K562 (cell line): ENCODE results near the gene RPP25. TPM values are rescaled to one million over a fixed set of nuclear protein-coding genes. Genes with fewer than 3 reads are reported as not detected.

Experiments
- ATAC-seq: fragments of 200-7000 bp; cut with Tn5 transposase; 3 replicates; pipeline ENCODE4 v1.9.1; 2020; ENCODE audit warnings: moderate library complexity
- BruUV-seq: library from RNA; stranded (reverse); fragments of 400-500 nt; replicated peaks from 2 replicates; lab custom pipeline; 2021; lab: Mats Ljungman, UMichigan
- CTCF ChIA-PET: fragments of 300-600 bp; formaldehyde crosslinking; extraction: SDS; loops from one replicate; lab custom pipeline; 2021; ENCODE audit warnings: low intra/inter-chr PET ratio; lab: Yijun Ruan, JAX
- POLR2A ChIA-PET: fragments of 300-600, 350-650 bp; sonication (Branson Sonifier 250); formaldehyde crosslinking; extraction: SDS; loops from one replicate; lab custom pipeline; 2021; ENCODE audit warnings: antibody characterized with exemption, inconsistent platforms; lab: Yijun Ruan, JAX
- DNase-seq, 4 experiments: peaks; one replicate each; pipeline versions ENCODE4 v3.0.0 to v3.0.0-alpha.2; 2011 to 2018; ENCODE audit warnings: low spot score in 3 of 4, mixed read lengths in 3 of 4; ENCODE audit errors: extremely low read depth in 1 of 4
- FAIRE-seq: peaks from 2 replicates; lab custom pipeline; 2011; peaks lifted over from hg19 to GRCh38; lab: Jason Lieb, UNC
- H2AFZ ChIP-seq: 2 replicates; pipeline ENCODE4 v1.6.0; 2011; ENCODE audit warnings: low read depth, low read length, control low read depth, inconsistent platforms
- H3K27ac ChIP-seq: fragments of 200-600 bp; 3 replicates; pipeline ENCODE4 v1.8.0; 2011; ENCODE audit warnings: low read depth, mild to moderate bottlenecking, control low read depth, inconsistent platforms, low read length, moderate library complexity, mixed read lengths; ENCODE audit errors: extremely low read depth
- H3K27me3 ChIP-seq, 2 experiments: fragments of 300-600 bp in 1 of 2; 2 replicates in 1 of 2; 3 replicates in 1 of 2; pipeline versions ENCODE4 v1.6.0 to v1.8.0; 2011; ENCODE audit warnings: inconsistent platforms in 2 of 2, low read length in 2 of 2, mild to moderate bottlenecking in 1 of 2, mixed read lengths in 1 of 2, moderate library complexity in 1 of 2; ENCODE audit not compliant: control insufficient read depth in 2 of 2, insufficient read depth in 2 of 2
- H3K36me3 ChIP-seq: fragments of 300-600 bp; 3 replicates; pipeline ENCODE4 v1.8.0; 2011; ENCODE audit warnings: mild to moderate bottlenecking, low read length, inconsistent platforms; ENCODE audit not compliant: control insufficient read depth, insufficient read depth
- H3K4me1 ChIP-seq, 2 experiments: fragments of 200-600 bp in 1 of 2; replicated peaks in 1 of 2; 2 replicates in 1 of 2; 3 replicates in 1 of 2; pipeline versions ENCODE4 v1.5.1 to v1.8.0; 2011; ENCODE audit warnings: inconsistent platforms in 2 of 2, low read length in 2 of 2, mild to moderate bottlenecking in 1 of 2, mixed read lengths in 1 of 2, moderate library complexity in 1 of 2; ENCODE audit not compliant: control insufficient read depth in 2 of 2, insufficient read depth in 2 of 2
- H3K4me2 ChIP-seq: 2 replicates; pipeline ENCODE4 v1.6.1; 2011; ENCODE audit warnings: low read length, control low read depth, inconsistent platforms, mixed read lengths; ENCODE audit not compliant: insufficient read depth
- H3K4me3 ChIP-seq: fragments of 200-600 bp; sonication (generic), shearing (Covaris generic); 2 replicates; pipeline ENCODE4 v1.5.1; 2016; ENCODE audit warnings: control low read depth, inconsistent platforms
- H3K79me2 ChIP-seq: fragments of 200-600 bp; 3 replicates; pipeline ENCODE4 v1.8.0; 2011; ENCODE audit warnings: low read length, inconsistent platforms; ENCODE audit not compliant: control insufficient read depth, insufficient read depth
- H3K9ac ChIP-seq, 2 experiments: 2 replicates each; pipeline versions ENCODE4 v1.6.0 to v1.6.1; 2011; ENCODE audit warnings: low read depth in 2 of 2, low read length in 2 of 2, control low read depth in 1 of 2, inconsistent platforms in 1 of 2, mild to moderate bottlenecking in 1 of 2, mixed read lengths in 1 of 2; ENCODE audit not compliant: insufficient read depth in 1 of 2
- H3K9me1 ChIP-seq: one replicate; pipeline ENCODE4 v1.6.0; 2011; ENCODE audit warnings: inconsistent platforms, mild to moderate bottlenecking, low read length, moderate library complexity; ENCODE audit not compliant: control insufficient read depth, insufficient read depth
- H3K9me3 ChIP-seq: replicated peaks from 2 replicates; pipeline ENCODE4 v1.5.1; 2011; ENCODE audit warnings: low read depth, low read length, inconsistent platforms; ENCODE audit not compliant: control insufficient read depth, insufficient read depth
- H4K20me1 ChIP-seq: replicated peaks from 2 replicates; pipeline ENCODE4 v1.6.1; 2011; ENCODE audit warnings: low read length, inconsistent platforms, mixed read lengths; ENCODE audit not compliant: control insufficient read depth, insufficient read depth
- ATF6 ChIP-seq: sonication (generic); formaldehyde crosslinking; IDR thresholded peaks from 2 replicates; pipeline ENCODE4 v1.4.0; 2020; ENCODE audit warnings: mild to moderate bottlenecking, missing genetic modification reagents
- ATF7 ChIP-seq: fragments of 450-650 bp; IDR thresholded peaks from 2 replicates; pipeline ENCODE4 v1.7.1; 2014; ENCODE audit warnings: mild to moderate bottlenecking, moderate library complexity
- CXXC5 ChIP-seq: fragments of 250-450 bp; sonication (Bioruptor Pico); IDR thresholded peaks from 2 replicates; pipeline ENCODE4 v1.8.0; 2022; ENCODE audit warnings: inconsistent platforms, mild to moderate bottlenecking, moderate library complexity
- ETV6 ChIP-seq, 3 experiments: fragments of 150-350 bp in 1 of 3; sonication (generic) in 1 of 3; formaldehyde crosslinking in 1 of 3; IDR thresholded peaks; 2 replicates each; pipeline versions ENCODE4 v1.6.1 to v1.8.0; 2014 to 2022; ENCODE audit warnings: borderline replicate concordance in 2 of 3, low read depth in 2 of 3, antibody characterized with exemption in 1 of 3, low read length in 1 of 3, mild to moderate bottlenecking in 1 of 3, missing genetic modification reagents in 1 of 3
- HES1 ChIP-seq: fragments of 450-650 bp; IDR thresholded peaks from 2 replicates; pipeline ENCODE4 v1.6.1; 2016; ENCODE audit warnings: low read depth, mild to moderate bottlenecking, moderate library complexity
- NFE2 ChIP-seq: IDR thresholded peaks from 2 replicates; pipeline ENCODE4 v1.6.1; 2014; ENCODE audit warnings: antibody characterized with exemption, low read depth
- NR2C1 ChIP-seq, 2 experiments: fragments of 450-650 bp; IDR thresholded peaks; 2 replicates each; pipeline ENCODE4 v1.6.1; 2017; ENCODE audit warnings: mild to moderate bottlenecking in 2 of 2, antibody characterized with exemption in 1 of 2, inconsistent platforms in 1 of 2, missing compliant biosample characterization in 1 of 2, missing genetic modification characterization in 1 of 2
- NUFIP1 ChIP-seq: fragments of 450-650 bp; IDR thresholded peaks from 2 replicates; pipeline ENCODE4 v1.6.1; 2018; ENCODE audit not compliant: partially characterized antibody
- PHB ChIP-seq: fragments of 250-450 bp; sonication (Bioruptor Pico); IDR thresholded peaks from 2 replicates; pipeline ENCODE4 v1.5.0; 2021
- PRPF4 ChIP-seq: fragments of 200-400 bp; formaldehyde crosslinking; IDR thresholded peaks from one replicate; pipeline ENCODE4 v1.6.1; 2017; ENCODE audit warnings: low read length, low read depth, mild to moderate bottlenecking; ENCODE audit not compliant: insufficient read depth, poor library complexity, severe bottlenecking
- PTRF ChIP-seq: fragments of 450-650 bp; IDR thresholded peaks from 2 replicates; pipeline ENCODE4 v1.6.1; 2016; ENCODE audit warnings: mild to moderate bottlenecking, missing genetic modification characterization, missing compliant biosample characterization
- PURB ChIP-seq: sonication (generic); formaldehyde crosslinking; IDR thresholded peaks from 2 replicates; pipeline ENCODE4 v1.9.0; 2021; ENCODE audit warnings: low read depth, mild to moderate bottlenecking, missing genetic modification reagents
- SP2 ChIP-seq: IDR thresholded peaks from 2 replicates; pipeline ENCODE4 v1.6.1; 2011; ENCODE audit warnings: mild to moderate bottlenecking, low read depth, low read length, moderate library complexity; ENCODE audit not compliant: poor library complexity, severe bottlenecking; ENCODE audit errors: extremely low read depth
- TAF1 ChIP-seq: IDR thresholded peaks from 2 replicates; pipeline ENCODE4 v1.6.1; 2011; ENCODE audit warnings: mild to moderate bottlenecking, low read length, moderate library complexity; ENCODE audit not compliant: insufficient read depth, control insufficient read depth, severe bottlenecking; ENCODE audit errors: extremely low read depth
- ZNF143 ChIP-seq: sonication (generic); formaldehyde crosslinking; IDR thresholded peaks from 2 replicates; pipeline ENCODE4 v1.9.0; 2022; ENCODE audit warnings: mild to moderate bottlenecking, missing genetic modification reagents
- ZNF232 ChIP-seq: sonication (generic); formaldehyde crosslinking; IDR thresholded peaks from 2 replicates; pipeline ENCODE4 v1.8.0; 2022; ENCODE audit warnings: mild to moderate bottlenecking, missing genetic modification reagents
- ZNF324 ChIP-seq: fragments of 250-450 bp; sonication (Bioruptor Pico); IDR thresholded peaks from 2 replicates; pipeline ENCODE4 v1.4.0; 2020; ENCODE audit warnings: mild to moderate bottlenecking
- WGBS: fragments of 100-300 bp; shearing (Covaris generic); methylation state at CpG from one replicate; pipeline ENCODE4 v1.1.6; 2016; ENCODE audit warnings: low coverage, mixed read lengths; ENCODE audit not compliant: insufficient coverage; ENCODE audit errors: missing lambda C conversion rate; 5-methylcytosine and 5-hydroxymethylcytosine counted together
- in situ Hi-C: fragments of 300-500 bp; cut with MboI; formaldehyde crosslinking; loops from 4 replicates; pipeline ENCODE4 v1.15.0; 2018; ENCODE audit warnings: inconsistent platforms, mixed read lengths
- intact Hi-C: fragments of 100-400 bp; cut with micrococcal nuclease; formaldehyde crosslinking; loops from 2 replicates; pipeline ENCODE4 v1.14.2; 2022
- polyA plus RNA-seq, 8 experiments: library from polyadenylated mRNA; depleted of rRNA in 4 of 8; stranded (reverse) in 5 of 8; unstranded in 3 of 8; fragments of >200 nt; fragmentation: Nextera tagmentation in 2 of 8; fragmentation: Illumina TruSeq in 1 of 8; extraction: Ambion mirVana in 2 of 8; extraction: Trizol in 1 of 8; gene quantifications; 2 replicates each; pipeline versions ENCODE4 v1.2.1 to v1.2.3, GENCODE V29; 2011 to 2014; ENCODE audit warnings: inconsistent platforms in 1 of 8, missing spikeins in 1 of 8
- total RNA-seq, 7 experiments: library from RNA; depleted of rRNA in 6 of 7; stranded (reverse); fragments of >200 nt in 6 of 7; fragmentation: Illumina TruSeq in 2 of 7; extraction: Trizol in 2 of 7; gene quantifications; 2 replicates each; pipeline versions ENCODE4 v1.2.1 to v1.2.3, GENCODE V29; 2011 to 2021; ENCODE audit warnings: low replicate concordance in 1 of 7
- TF ChIP-seq, protein P1 (sequence below): sonication (generic); formaldehyde crosslinking; IDR thresholded peaks from 2 replicates; pipeline ENCODE4 v1.5.0; 2020; ENCODE audit warnings: missing genetic modification reagents

RPP25 gene
- total and polyA plus RNA-seq, 9 of the 15 experiments (the other 6 are each of a cell fraction or from before 2014, with no cell fraction given) = 1.1 to 12.3 (median 5.6) TPM

DNA sequence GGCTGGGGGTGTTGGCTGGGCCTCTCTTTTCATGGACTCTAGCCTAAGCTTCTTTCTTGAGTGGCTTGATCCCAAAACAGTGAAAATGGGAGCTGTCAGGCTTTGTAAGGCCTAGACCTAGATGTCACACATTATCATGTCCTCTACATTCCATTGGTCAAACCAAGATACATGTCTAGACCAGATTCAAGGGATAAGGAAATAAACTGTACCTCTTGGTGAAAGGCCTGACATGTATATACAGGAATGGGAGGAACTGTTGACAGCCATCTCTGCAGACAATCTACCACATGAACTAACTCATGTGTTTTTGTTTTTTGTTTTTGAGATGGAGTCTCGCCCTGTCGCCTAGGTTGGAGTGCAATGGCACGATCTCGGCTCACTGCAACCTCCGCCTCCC is 11.1 kb upstream of the RPP25 start:
- no peaks in the 10 kb centered on the region for H3K79me2 ChIP-seq
- no peaks in the 10 kb centered on the region; a peak in 1 of 5 replicates for H3K4me1 ChIP-seq
- H3K9me3 ChIP-seq = no peaks in the 10 kb centered on the region
- H3K27me3 ChIP-seq = peaks cover 7 to 13% of the 10 kb centered on the region in 2 experiments; a peak in 4 of 5 replicates
- FAIRE-seq (no peak), DNase-seq (no peak), ATAC-seq (no peak)
- H3K27ac ChIP-seq = no peak overlapping the region
- no peak overlapping the region for H3K9ac ChIP-seq
- no peak overlapping the region for H3K4me2 ChIP-seq
- no peaks in the 10 kb centered on the region for H4K20me1 ChIP-seq
- no peaks in the 10 kb centered on the region for H3K36me3 ChIP-seq
- in situ Hi-C loops = no loop called here
- TF ChIP-seq ZNF232 (no peak), PTRF (tag) (no peak), NFE2 (no peak), ATF6 (CRISPR knock-in tag) (no peak), TAF1 (no peak), NUFIP1 (no peak), ATF7 (no peak), ZNF143 (CRISPR knock-in tag) (no peak), PRPF4 (no peak), PHB (no peak), PURB (CRISPR knock-in tag) (no peak), ZNF324 (CRISPR knock-in tag) (no peak), HES1 (no peak), CXXC5 (CRISPR knock-in tag) (no peak), SP2 (no peak), NR2C1 (IDR thresholded peaks at IDR 0.05) (no peak), NR2C1 (tag; IDR thresholded peaks at IDR 0.05) (no peak), ETV6 (IDR thresholded peaks at IDR 0.05; ENCODE audit: borderline replicate concordance in 1 of 2, low read depth in 2 of 2, low read length in 1 of 2) (no peak), ETV6 (CRISPR knock-in tag; IDR thresholded peaks at IDR 0.05; ENCODE audit: borderline replicate concordance) (no peak)
- TF ChIP-seq, protein P1, sequence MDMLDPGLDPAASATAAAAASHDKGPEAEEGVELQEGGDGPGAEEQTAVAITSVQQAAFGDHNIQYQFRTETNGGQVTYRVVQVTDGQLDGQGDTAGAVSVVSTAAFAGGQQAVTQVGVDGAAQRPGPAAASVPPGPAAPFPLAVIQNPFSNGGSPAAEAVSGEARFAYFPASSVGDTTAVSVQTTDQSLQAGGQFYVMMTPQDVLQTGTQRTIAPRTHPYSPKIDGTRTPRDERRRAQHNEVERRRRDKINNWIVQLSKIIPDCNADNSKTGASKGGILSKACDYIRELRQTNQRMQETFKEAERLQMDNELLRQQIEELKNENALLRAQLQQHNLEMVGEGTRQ (CRISPR knock-in tag) = no peak
- 63% methylated on average over 5 of the region's 5 CpGs for WGBS
- H3K9me1 ChIP-seq = no peaks in the 10 kb centered on the region
- ChIA-PET CTCF (no interaction called here), POLR2A (interaction anchor here (0.7 to 0.9 kb wide), 3 partner anchors 13 to 862 kb away, joined by 3 read pairs; no protein-coding TSS in a partner anchor)
- H2AFZ ChIP-seq = no peak overlapping the region
- BruUV-seq = no TSS peak
- no peak overlapping the region for H3K4me3 ChIP-seq
- intact Hi-C loops = no loop called here
